WERI-Rb-1 (cell line): Measurements from ENCODE around the gene CST9.

Experiments used
- DNase-seq: peaks from one replicate; pipeline ENCODE4 v3.0.0-alpha.2; 2020
- H3K27ac ChIP-seq: fragments of 250-450 bp; sonication (Bioruptor Pico); 2 replicates; pipeline ENCODE4 v1.5.1; 2020; ENCODE audit warnings: mild to moderate bottlenecking, moderate library complexity
- H3K27me3 ChIP-seq: fragments of 250-450 bp; sonication (Bioruptor Pico); 2 replicates; pipeline ENCODE4 v1.5.1; 2021; ENCODE audit warnings: mild to moderate bottlenecking, low read depth, moderate library complexity; ENCODE audit not compliant: insufficient read depth, severe bottlenecking
- H3K36me3 ChIP-seq: fragments of 250-450 bp; sonication (Bioruptor Pico); 2 replicates; pipeline ENCODE4 v1.5.1; 2020; ENCODE audit warnings: mild to moderate bottlenecking, moderate library complexity
- H3K4me3 ChIP-seq: 2 replicates; pipeline ENCODE4 v1.5.1; 2011; ENCODE audit warnings: low read depth, mild to moderate bottlenecking, control low read depth, low read length
- H3K9me3 ChIP-seq: fragments of 250-450 bp; sonication (Bioruptor Pico); 2 replicates; pipeline ENCODE4 v1.5.1; 2021; ENCODE audit warnings: mild to moderate bottlenecking, moderate library complexity; ENCODE audit not compliant: severe bottlenecking
- TF ChIP-seq, protein P1 (sequence below): IDR thresholded peaks from 2 replicates; pipeline ENCODE4 v1.5.1; 2011; ENCODE audit warnings: low read depth, mild to moderate bottlenecking, control low read depth, inconsistent platforms, low read length

The CST9 gene

GRCh38 chr20:23574977-23575376, 30.7 kb downstream of the CST9 start:
- Histone ChIP-seq H3K27me3 (no peaks in the 10 kb centered on the region), H3K9me3 (no peaks in the 10 kb centered on the region), H3K4me3 (no peak overlapping the region), H3K36me3 (no peaks in the 10 kb centered on the region), H3K27ac (no peak overlapping the region)
- TF ChIP-seq, protein P1, sequence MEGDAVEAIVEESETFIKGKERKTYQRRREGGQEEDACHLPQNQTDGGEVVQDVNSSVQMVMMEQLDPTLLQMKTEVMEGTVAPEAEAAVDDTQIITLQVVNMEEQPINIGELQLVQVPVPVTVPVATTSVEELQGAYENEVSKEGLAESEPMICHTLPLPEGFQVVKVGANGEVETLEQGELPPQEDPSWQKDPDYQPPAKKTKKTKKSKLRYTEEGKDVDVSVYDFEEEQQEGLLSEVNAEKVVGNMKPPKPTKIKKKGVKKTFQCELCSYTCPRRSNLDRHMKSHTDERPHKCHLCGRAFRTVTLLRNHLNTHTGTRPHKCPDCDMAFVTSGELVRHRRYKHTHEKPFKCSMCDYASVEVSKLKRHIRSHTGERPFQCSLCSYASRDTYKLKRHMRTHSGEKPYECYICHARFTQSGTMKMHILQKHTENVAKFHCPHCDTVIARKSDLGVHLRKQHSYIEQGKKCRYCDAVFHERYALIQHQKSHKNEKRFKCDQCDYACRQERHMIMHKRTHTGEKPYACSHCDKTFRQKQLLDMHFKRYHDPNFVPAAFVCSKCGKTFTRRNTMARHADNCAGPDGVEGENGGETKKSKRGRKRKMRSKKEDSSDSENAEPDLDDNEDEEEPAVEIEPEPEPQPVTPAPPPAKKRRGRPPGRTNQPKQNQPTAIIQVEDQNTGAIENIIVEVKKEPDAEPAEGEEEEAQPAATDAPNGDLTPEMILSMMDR: no peak
- no peak for DNase-seq

GRCh38 chr20:23570178-23570760, 35.4 kb downstream of the CST9 start:
- DNase-seq: no peak
- TF ChIP-seq, protein P1: no peak
- H3K27me3 ChIP-seq: peaks cover 6% of the 10 kb centered on the region
- no peak overlapping the region for H3K27ac ChIP-seq
- no peak overlapping the region for H3K4me3 ChIP-seq
- no peaks in the 10 kb centered on the region for H3K9me3 ChIP-seq
- no peaks in the 10 kb centered on the region for H3K36me3 ChIP-seq

DNA sequence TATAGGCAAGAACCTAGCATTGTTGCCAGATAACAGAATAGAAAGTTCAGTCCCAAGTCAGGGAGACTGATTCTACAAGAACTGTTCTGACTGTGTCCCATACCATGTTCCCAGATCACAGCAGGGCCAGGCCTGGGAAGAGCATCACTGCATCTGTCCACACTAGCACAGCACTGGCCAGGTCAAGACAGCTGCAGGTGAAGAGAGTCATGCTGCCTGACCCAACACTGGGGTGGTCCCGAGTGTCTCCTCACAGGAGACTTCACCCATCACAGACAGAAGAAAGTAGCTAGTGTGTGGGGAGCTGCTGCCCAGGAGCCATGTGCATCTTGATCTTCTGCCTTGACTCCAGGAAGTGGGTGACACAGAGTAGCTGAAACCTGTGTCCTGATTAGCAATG, 36.1 kb downstream of the CST9 start:
- H3K27me3 ChIP-seq: peaks cover 6% of the 10 kb centered on the region
- no peak for DNase-seq
- TF ChIP-seq, protein P1: no peak

DNA sequence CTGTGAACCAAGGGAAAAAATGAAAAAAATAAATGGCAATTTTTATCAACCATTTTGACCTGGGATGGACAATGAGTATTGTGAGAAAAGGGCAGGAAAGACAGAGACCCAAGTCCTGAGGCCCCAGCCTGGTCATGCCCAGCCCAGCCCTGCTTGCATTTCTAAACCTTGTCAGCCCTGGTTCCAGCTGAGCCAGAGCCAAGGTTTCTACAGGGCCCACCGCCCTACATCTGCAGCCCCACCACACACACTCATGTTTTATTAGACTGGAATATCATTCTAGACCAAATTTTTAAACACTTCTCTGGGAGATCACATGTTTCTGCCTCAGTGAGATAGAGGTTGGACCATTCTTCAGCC, 36.8 kb downstream of the CST9 start:
- Histone ChIP-seq H3K36me3 (no peaks in the 10 kb centered on the region), H3K9me3 (no peaks in the 10 kb centered on the region), H3K4me3 (no peak overlapping the region), H3K27me3 (peaks cover 6% of the 10 kb centered on the region), H3K27ac (no peak overlapping the region)
- TF ChIP-seq, protein P1: no peak
- DNase-seq: no peak

More for the DNA sequence above, 36.1 kb downstream of the CST9 start:
- no peaks in the 10 kb centered on the region for H3K9me3 ChIP-seq
- H3K36me3 ChIP-seq: no peaks in the 10 kb centered on the region
- H3K27ac ChIP-seq: no peak overlapping the region
- H3K4me3 ChIP-seq: no peak overlapping the region

GRCh38 chr20:23568320-23568970, 37.3 kb downstream of the CST9 start, which contains the start of gene CST9L:
TSS of gene CST9L (minus strand) at chr20:23568484. CDS start at chr20:23568450, 34 bp downstream.
- Histone ChIP-seq H3K36me3 (no peaks in the 10 kb centered on the region), H3K27ac (no peak within 1 kb of the TSS), H3K27me3 (peaks cover 6% of the 10 kb centered on the region), H3K9me3 (no peaks in the 10 kb centered on the region), H3K4me3 (no peak within 1 kb of the TSS)
- TF ChIP-seq, protein P1: no peak
- DNase-seq: no peak
